T-helper 2 cell treated with Interferon-gamma antibody and Interleukin-4, amounts not matched to agents 100 ng/mL and 5 ng/mL, for 36 hours (primary cell): ENCODE results near the gene CDH4. TPM values are rescaled to one million over a fixed set of nuclear protein-coding genes. Genes with fewer than 3 reads are reported as not detected.
"Not testable (repeated sequence)": the region's sequence is repeated elsewhere in the genome, so short reads cannot be mapped to it uniquely, and the experiment has no call there.

Experiments
- intact Hi-C: fragments of 100-400 bp; cut with micrococcal nuclease; formaldehyde crosslinking; loops from one replicate; pipeline ENCODE4 v1.15.1; 2023
- total RNA-seq: library from RNA; stranded (reverse); gene quantifications from 2 replicates; pipeline ENCODE4 v1.2.3, GENCODE V29; 2022

CDH4 gene
- total RNA-seq, 1 donor from 2014 or later = not detected

DNA sequence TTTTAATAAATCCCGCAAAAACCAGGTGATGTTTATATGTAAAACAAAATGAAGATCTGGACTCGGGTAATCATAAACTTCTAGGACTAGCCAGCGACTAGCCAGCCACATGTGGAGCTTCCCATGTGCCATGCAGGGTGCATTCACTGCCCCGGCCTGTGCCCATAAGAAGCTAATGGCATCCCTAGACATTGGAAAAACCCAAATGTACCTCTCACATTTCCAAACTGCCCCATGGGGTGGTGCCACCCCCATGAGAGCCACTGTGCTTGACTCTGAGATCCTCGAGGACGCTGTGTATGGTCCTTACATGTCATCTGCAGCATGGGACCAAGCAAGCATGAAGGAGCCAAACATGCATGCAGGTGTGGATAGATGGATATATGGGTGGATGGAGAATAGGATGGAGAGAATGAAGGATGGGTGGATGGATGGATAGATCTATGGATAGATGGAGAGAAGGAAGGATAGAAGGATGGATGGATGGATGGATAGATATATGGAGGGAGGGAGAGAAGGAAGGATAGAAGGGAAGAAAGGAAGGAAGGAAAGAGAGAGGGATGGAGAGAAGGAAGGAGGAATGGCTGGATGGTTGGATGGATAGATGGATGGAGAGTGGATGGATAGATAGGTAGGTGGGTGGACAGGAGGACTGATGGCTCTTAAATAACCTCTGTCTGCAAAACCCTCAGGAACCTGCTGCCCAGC, 203.6 kb downstream of the CDH4 start:
- intact Hi-C loops = no loop called here

DNA sequence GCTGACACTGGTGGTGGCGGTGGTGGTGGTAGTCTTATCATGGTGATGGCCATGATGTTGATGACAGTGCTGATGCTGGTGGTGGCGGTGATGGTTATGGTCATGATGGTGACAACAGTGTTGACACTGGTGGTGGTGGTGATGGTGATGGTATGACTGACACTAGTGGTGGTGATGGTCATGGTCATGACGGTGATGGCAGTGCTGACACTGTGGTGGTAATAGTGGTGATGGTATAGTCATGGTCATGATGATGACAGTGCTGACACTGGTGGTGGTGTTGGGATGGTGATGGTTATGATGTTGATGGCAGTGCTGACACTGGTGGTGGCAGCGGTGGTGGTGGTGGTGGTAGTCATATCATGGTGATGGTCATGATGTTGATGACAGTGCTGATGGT, 205.7 kb downstream of the CDH4 start:
- intact Hi-C loops = no loop called here

DNA sequence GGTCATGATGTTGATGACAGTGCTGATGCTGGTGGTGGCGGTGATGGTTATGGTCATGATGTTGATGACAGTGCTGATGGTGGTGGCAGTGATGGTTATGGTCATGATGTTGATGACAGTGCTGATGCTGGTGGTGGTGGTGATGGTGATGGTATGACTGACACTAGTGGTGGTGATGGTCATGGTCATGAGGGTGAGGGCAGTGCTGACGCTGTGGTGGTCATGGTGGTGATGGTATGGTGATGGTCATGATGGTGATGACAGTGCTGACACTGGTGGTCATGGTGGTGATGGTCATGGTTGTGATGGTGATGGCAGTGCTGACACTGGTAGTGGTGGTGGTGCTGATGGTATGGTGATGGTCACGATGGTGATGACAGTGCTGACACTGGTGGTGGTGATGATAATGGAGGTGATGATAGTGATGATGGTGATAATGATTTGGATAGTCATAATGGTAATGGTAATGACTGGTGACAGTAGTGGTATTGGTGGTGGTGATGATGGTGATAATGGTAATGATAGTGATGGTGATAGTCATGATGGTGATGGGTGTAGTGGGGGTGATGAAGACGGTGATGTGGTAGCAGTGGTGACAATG, 206.2 kb downstream of the CDH4 start:
- intact Hi-C loops = no loop called here

GRCh38 chr20:61459266-61459665, 207.2 kb downstream of the CDH4 start:
- intact Hi-C loops = no loop called here

- intact Hi-C loops = no loop called here
Observed at GRCh38 chr20:61459705-61460104, 207.6 kb downstream of the CDH4 start.

GRCh38 chr20:61460261-61461052, 208.4 kb downstream of the CDH4 start:
- intact Hi-C loops = no loop called here

- intact Hi-C loops = no loop called here
Observed at GRCh38 chr20:61461461-61461860, 209.4 kb downstream of the CDH4 start.

DNA sequence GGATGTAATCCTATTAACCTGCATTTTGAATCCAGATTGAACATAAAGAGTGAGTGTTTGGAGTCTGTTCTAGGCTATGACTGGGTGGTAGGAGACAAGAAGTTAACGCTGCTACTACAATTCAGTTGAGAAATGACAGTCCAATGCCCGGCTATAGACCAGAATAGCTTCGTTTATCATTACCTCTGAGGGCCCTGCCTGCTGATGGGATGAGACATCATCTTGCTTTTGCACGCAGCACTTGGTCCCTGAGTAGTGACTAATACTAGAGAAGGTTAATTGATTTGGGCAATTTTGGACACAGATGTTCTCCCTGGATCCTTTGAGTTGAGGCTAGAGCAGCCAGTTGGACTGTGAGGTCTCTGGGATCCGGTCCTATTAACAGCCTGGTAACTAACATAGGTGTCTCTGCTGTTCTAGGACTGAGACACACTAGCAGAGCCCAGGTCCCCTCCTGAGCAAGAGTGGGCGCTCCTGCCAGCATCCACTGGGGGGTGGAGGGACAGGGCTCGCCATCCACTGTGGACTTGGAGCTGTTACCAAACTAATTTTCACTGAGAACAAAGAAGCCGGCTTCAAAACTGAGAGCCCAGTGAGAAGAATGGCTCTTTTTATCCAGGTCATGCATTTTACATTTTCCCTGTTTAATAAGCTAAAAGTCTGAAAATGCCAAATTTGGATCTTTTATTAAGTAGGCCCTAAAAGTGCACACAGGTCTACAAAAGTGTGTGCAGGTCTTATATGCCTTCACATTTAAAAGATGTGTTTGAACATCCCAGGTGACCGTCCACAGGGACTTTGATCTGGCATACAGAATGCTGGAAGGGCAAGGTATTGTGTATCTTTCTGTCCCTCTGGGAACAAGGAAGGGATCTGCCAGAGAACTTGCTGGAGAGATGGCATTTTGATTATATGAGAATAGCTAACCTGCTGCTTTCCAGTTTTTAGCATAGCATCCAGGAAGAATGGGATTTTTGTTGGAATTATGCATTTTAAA, 212.5 kb downstream of the CDH4 start:
- intact Hi-C loops = no loop called here

- intact Hi-C loops = no loop called here
Observed at GRCh38 chr20:61475729-61476128, 223.7 kb downstream of the CDH4 start.

GRCh38 chr20:61476956-61477355, 224.9 kb downstream of the CDH4 start:
- intact Hi-C loops = no loop called here

GRCh38 chr20:61477451-61477861, 225.4 kb downstream of the CDH4 start:
- intact Hi-C loops = no loop called here

GRCh38 chr20:61478094-61478493, 226.0 kb downstream of the CDH4 start:
- intact Hi-C loops = no loop called here

GRCh38 chr20:61478611-61479305, 226.7 kb downstream of the CDH4 start:
- intact Hi-C loops = no loop called here

DNA sequence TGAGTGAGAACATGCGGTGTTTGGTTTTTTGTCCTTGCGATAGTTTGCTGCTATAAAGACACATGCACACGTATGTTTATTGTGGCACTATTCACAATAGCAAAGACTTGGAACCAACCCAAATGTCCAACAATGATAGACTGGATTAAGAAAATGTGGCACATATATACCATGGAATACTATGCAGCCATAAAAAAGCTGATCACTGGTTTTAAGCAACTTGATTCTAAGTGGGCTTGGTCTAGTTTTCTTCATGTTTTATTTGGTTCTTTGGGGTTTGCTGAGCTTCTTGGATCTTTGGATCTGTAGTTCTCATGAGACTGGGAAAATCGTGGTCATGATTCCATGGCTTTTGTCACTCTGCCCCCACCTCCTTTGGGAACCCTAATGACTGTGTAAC, 227.4 kb downstream of the CDH4 start:
- intact Hi-C loops = not testable (repeated sequence)

DNA sequence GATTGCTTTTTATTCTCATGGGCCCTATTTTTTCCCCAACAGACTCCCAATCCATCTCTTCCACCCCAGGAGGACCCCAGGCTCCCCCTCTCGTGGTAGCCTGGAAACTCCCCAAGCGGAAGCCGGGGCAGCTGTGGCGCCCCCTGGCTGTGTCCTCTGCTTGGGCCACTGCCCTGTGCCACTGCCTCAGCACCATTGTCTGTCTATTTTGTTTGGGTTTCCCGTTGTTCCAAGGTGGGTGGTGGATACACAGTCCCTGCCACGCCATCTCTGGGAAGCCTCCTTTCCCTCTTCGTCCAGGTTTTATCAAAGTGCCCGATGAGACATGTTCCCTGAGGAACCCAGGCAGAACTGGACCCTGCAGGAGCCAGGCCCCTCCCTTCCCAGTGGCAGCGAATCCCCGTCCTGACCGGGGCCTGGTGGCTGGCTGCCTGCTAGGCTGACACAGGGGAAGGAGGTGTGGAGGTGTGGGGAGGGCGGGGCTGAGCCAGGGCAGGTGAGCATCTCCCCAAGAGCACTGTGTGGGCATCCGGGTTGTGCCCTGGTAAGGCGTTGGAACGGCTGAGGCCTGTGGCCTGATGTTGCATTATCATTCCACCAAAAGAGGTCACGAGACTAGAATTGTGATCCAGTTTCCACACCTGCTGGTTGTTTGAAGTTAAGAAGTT, 228.2 kb downstream of the CDH4 start:
- intact Hi-C loops = no loop called here

- intact Hi-C loops = no loop called here
Observed at GRCh38 chr20:61482056-61482887, 230.2 kb downstream of the CDH4 start.

GRCh38 chr20:61482901-61483300, 230.8 kb downstream of the CDH4 start:
- intact Hi-C loops = no loop called here

GRCh38 chr20:61483336-61484067, 231.4 kb downstream of the CDH4 start:
- intact Hi-C loops = no loop called here
